ENCODE data around the gene CDKAL1.
"Not testable (repeated sequence)": the region's sequence is repeated elsewhere in the genome, so short reads cannot be mapped to it uniquely, and the experiment has no call there.

CDKAL1 gene

DNA sequence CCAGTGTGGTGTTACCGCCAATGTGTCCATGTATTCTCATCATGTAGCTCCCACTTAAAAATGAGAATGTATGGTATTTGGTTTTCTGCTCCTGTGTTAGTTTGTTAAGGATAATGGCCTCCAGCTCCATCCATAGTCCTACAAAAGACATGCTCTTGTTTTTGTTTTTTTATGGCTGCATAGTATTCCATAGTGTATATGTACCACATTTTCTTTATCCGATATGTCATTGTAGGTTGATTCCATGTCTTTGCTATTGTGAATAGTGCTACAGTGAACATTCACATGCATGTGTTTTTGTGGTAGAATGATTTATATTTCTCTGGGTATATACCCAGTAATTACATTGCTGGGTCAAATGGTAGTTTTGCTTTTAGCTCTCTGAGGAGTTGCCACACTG is 207.2 kb downstream of the CDKAL1 start:
- TF ChIP-seq SUZ12 (IDR thresholded peaks at IDR 0.05; ENCODE audit: extremely low read depth, insufficient read depth, insufficient read length): no peak
- TF ChIP-seq YY1 (IDR thresholded peaks at IDR 0.05; ENCODE audit: insufficient read depth, insufficient read length): no peak
- no peak for TF ChIP-seq ZNF274 (IDR thresholded peaks at IDR 0.05; ENCODE audit: low read depth, low read length)

DNA sequence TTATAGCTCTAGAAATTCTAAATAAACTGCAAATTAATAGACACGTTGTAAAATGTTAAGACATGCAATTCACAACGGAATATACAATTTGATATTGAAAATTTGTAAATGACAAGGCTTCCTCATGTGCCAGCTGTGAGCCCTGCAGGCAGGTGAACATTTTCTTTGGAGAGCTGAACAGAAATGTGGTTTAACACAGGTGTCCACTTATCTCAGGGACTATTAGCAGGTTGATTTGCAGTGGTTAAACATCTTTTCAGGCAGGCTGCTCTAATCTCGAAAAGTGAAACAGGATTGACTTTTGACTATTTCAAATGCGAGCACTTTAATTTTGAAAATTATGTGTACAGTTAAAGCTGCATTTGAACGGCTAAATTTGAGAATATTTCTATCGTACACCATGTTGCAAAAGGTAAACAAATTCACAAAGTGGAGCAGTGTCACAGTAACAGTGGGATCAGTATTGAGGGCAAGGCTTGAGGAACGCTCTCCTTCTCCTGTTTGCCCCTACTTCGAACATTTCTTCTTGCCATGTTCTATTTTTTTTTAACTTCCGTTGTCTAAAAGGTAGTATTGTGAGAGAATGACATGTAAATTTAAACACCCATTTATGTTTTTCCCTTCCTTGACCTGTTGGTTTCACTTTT is 210.8 kb downstream of the CDKAL1 start:
- DNase-seq (ENCODE audit: low read depth, low spot score): no peak
- no peak for TF ChIP-seq SUZ12 (IDR thresholded peaks at IDR 0.05; ENCODE audit: extremely low read depth, insufficient read depth, insufficient read length)
- no peak for TF ChIP-seq ZNF274 (IDR thresholded peaks at IDR 0.05; ENCODE audit: low read depth, low read length)
- TF ChIP-seq YY1 (IDR thresholded peaks at IDR 0.05; ENCODE audit: insufficient read depth, insufficient read length): no peak
- Histone ChIP-seq H3K36me3 (ENCODE audit: insufficient read depth, insufficient read length, low read length) (no peaks in the 10 kb centered on the region), H3K4me1 (ENCODE audit: insufficient read depth, insufficient read length) (no peaks in the 10 kb centered on the region), H3K4me3 (ENCODE audit: insufficient read length, low read depth) (no peak overlapping the region), H3K27me3 (ENCODE audit: insufficient read depth, insufficient read length) (no peaks in the 10 kb centered on the region), H3K9ac (ENCODE audit: insufficient read length, low read depth) (no peak overlapping the region), H3K9me3 (ENCODE audit: insufficient read depth, low read length) (no peaks in the 10 kb centered on the region)

More for the DNA sequence above, 207.2 kb downstream of the CDKAL1 start:
- no peaks in the 10 kb centered on the region for H3K36me3 ChIP-seq (ENCODE audit: insufficient read depth, insufficient read length, low read length)
- H3K4me3 ChIP-seq (ENCODE audit: insufficient read length, low read depth): no peak overlapping the region
- no peak overlapping the region for H3K9ac ChIP-seq (ENCODE audit: insufficient read length, low read depth)
- no peaks in the 10 kb centered on the region for H3K4me1 ChIP-seq (ENCODE audit: insufficient read depth, insufficient read length)
- H3K27me3 ChIP-seq (ENCODE audit: insufficient read depth, insufficient read length): no peaks in the 10 kb centered on the region
- no peaks in the 10 kb centered on the region for H3K9me3 ChIP-seq (ENCODE audit: insufficient read depth, low read length)
- DNase-seq (ENCODE audit: low read depth, low spot score): no peak

DNA sequence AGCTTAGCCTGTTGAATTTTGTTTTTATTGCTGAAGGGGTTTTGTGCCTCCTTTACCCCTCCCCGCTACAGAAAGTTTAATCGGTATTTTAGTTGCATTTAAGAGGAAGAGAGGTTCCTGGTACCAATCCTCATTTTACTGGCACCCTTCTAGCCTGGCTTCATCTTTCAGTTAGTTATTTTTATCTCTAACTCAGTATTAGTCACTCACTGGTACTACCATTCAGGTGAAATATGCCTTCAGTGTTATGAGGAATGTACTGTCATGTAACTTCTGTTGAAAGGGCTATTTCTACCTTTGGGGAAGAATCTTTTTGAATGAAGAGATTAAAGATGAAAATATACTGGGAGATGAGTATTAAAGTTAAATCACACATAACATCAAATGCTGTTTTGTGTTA is 211.8 kb downstream of the CDKAL1 start:
- Histone ChIP-seq H3K9me3 (ENCODE audit: insufficient read depth, low read length) (no peaks in the 10 kb centered on the region), H3K27me3 (ENCODE audit: insufficient read depth, insufficient read length) (no peaks in the 10 kb centered on the region), H3K36me3 (ENCODE audit: insufficient read depth, insufficient read length, low read length) (no peaks in the 10 kb centered on the region), H3K9ac (ENCODE audit: insufficient read length, low read depth) (no peak overlapping the region), H3K4me1 (ENCODE audit: insufficient read depth, insufficient read length) (no peaks in the 10 kb centered on the region), H3K4me3 (ENCODE audit: insufficient read length, low read depth) (no peak overlapping the region)
- no peak for DNase-seq (ENCODE audit: low read depth, low spot score)
- TF ChIP-seq ZNF274 (IDR thresholded peaks at IDR 0.05; ENCODE audit: low read depth, low read length) (no peak), YY1 (IDR thresholded peaks at IDR 0.05; ENCODE audit: insufficient read depth, insufficient read length) (no peak), SUZ12 (IDR thresholded peaks at IDR 0.05; ENCODE audit: extremely low read depth, insufficient read depth, insufficient read length) (no peak)

DNA sequence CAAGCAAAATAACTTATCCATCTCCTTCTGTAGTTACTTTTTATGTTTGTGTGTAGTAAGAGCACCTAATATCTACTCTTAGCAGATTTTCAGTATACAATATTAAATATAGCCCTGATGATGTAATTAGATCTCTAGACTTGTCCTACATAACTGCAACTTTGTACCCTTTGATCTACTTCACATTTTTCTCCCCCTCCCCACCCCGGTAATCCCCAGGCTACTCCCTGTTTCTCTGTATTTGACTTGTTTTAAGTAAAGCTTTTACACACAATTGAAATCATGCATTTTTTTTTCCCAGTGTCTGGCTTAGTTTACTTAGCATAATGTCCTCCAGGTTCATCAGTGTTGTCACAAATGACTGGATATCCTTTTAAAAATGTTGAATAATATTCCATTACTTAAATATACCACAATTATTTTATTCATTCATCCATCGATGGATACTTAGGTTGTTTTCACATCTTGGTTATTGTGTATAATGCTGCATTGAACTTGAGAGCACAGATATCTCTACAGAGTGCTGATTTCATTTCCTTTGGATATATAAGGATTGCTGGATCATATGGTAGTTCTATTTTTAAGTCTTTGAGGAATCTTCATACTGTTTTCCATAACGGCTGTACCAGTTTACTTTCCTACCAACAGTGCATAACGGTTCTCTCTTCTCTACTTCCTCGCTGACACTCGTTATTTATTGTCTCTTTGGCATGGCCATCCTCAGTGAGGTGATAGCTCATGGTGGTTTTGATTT is 212.7 kb downstream of the CDKAL1 start:
- H3K27me3 ChIP-seq (ENCODE audit: insufficient read depth, insufficient read length): no peaks in the 10 kb centered on the region
- no peaks in the 10 kb centered on the region for H3K4me1 ChIP-seq (ENCODE audit: insufficient read depth, insufficient read length)
- no peaks in the 10 kb centered on the region for H3K36me3 ChIP-seq (ENCODE audit: insufficient read depth, insufficient read length, low read length)
- no peak for TF ChIP-seq ZNF274 (IDR thresholded peaks at IDR 0.05; ENCODE audit: low read depth, low read length)
- TF ChIP-seq SUZ12 (IDR thresholded peaks at IDR 0.05; ENCODE audit: extremely low read depth, insufficient read depth, insufficient read length): no peak
- TF ChIP-seq YY1 (IDR thresholded peaks at IDR 0.05; ENCODE audit: insufficient read depth, insufficient read length): no peak
- H3K9me3 ChIP-seq (ENCODE audit: insufficient read depth, low read length): no peaks in the 10 kb centered on the region
- DNase-seq (ENCODE audit: low read depth, low spot score): no peak
- H3K4me3 ChIP-seq (ENCODE audit: insufficient read length, low read depth): no peak overlapping the region
- H3K9ac ChIP-seq (ENCODE audit: insufficient read length, low read depth): no peak overlapping the region

DNA sequence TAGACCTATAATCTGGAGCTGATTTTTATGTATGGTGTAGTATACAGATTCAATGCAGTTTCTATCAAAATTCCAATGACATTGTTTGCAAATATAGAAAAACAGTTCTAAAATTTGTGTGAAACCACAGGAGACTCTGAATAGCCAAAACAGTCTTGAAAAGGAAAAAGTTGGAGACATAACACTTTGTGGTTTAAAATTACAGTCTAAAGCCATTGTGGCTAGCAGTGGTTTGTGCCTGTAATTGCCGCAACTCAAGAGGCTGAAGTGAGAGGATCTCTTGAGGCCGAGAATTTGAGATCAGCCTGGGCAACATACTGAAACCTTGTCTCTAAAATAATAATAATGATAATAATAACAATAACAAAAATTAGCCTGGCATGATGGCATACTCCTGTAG is 213.7 kb downstream of the CDKAL1 start:
- DNase-seq (ENCODE audit: low read depth, low spot score): no peak
- no peaks in the 10 kb centered on the region for H3K4me1 ChIP-seq (ENCODE audit: insufficient read depth, insufficient read length)
- no peak for TF ChIP-seq YY1 (IDR thresholded peaks at IDR 0.05; ENCODE audit: insufficient read depth, insufficient read length)
- no peak overlapping the region for H3K9ac ChIP-seq (ENCODE audit: insufficient read length, low read depth)
- H3K27me3 ChIP-seq (ENCODE audit: insufficient read depth, insufficient read length): no peaks in the 10 kb centered on the region
- H3K9me3 ChIP-seq (ENCODE audit: insufficient read depth, low read length): no peaks in the 10 kb centered on the region
- no peak overlapping the region for H3K4me3 ChIP-seq (ENCODE audit: insufficient read length, low read depth)
- no peaks in the 10 kb centered on the region for H3K36me3 ChIP-seq (ENCODE audit: insufficient read depth, insufficient read length, low read length)

DNA sequence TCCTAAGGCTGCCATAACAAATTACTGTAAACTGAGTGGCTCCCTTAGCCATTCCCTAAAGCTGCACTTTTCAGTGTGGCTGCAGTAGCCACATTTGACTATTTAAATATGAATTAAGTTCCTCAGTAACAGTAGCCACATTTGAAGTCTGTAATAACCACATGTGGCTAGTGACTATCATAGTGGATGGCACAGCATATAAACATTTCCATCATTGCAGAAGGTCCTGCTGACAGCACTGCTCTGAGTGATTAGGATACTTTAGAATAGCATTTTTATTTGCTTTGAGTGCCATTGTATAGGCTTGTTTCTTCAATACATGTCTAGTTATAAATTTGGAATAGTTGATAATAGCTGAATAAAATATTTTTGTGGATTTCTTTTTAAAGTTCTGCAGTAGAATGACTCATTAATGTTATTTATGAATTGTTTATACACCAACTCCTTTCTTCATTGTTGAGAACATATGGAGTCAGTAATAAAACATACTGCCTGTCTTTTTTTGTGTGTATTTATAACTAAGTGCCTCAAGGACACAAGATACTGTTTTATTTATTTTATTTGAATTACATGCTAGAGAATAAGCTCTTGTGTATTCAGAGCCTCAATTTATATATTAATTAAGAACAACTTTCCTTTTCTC is 217.2 kb downstream of the CDKAL1 start:
- Histone ChIP-seq H3K27me3 (ENCODE audit: insufficient read depth, insufficient read length) (no peaks in the 10 kb centered on the region), H3K36me3 (ENCODE audit: insufficient read depth, insufficient read length, low read length) (no peaks in the 10 kb centered on the region), H3K9ac (ENCODE audit: insufficient read length, low read depth) (no peak overlapping the region), H3K9me3 (ENCODE audit: insufficient read depth, low read length) (no peaks in the 10 kb centered on the region), H3K4me3 (ENCODE audit: insufficient read length, low read depth) (no peak overlapping the region), H3K4me1 (ENCODE audit: insufficient read depth, insufficient read length) (no peaks in the 10 kb centered on the region)
- no peak for TF ChIP-seq YY1 (IDR thresholded peaks at IDR 0.05; ENCODE audit: insufficient read depth, insufficient read length)
- no peak for TF ChIP-seq ZNF274 (IDR thresholded peaks at IDR 0.05; ENCODE audit: low read depth, low read length)
- TF ChIP-seq SUZ12 (IDR thresholded peaks at IDR 0.05; ENCODE audit: extremely low read depth, insufficient read depth, insufficient read length): no peak
- DNase-seq (ENCODE audit: low read depth, low spot score): no peak

DNA sequence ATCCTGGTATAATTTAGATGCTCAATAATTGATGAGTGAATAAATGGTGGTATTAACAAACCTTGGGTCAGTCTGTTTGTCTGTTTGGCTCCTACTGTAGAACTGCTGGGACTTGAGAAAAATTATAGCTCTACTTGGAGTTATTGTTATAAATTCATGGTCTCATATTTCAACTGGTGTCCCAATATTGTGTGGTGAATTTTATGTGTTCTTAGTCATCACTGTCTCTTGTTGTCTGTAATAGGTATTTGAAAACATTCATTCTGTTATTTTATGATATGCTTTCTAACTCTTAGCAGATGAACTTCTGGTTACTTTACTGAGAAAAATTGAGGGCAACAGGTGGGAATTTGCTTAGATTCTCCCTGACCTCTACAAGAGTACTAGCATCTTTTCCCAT is 221.4 kb downstream of the CDKAL1 start:
- TF ChIP-seq ZNF274 (IDR thresholded peaks at IDR 0.05; ENCODE audit: low read depth, low read length): no peak
- no peak for TF ChIP-seq SUZ12 (IDR thresholded peaks at IDR 0.05; ENCODE audit: extremely low read depth, insufficient read depth, insufficient read length)
- no peak for TF ChIP-seq YY1 (IDR thresholded peaks at IDR 0.05; ENCODE audit: insufficient read depth, insufficient read length)
- DNase-seq (ENCODE audit: low read depth, low spot score): no peak
- no peaks in the 10 kb centered on the region for H3K4me1 ChIP-seq (ENCODE audit: insufficient read depth, insufficient read length)

DNA sequence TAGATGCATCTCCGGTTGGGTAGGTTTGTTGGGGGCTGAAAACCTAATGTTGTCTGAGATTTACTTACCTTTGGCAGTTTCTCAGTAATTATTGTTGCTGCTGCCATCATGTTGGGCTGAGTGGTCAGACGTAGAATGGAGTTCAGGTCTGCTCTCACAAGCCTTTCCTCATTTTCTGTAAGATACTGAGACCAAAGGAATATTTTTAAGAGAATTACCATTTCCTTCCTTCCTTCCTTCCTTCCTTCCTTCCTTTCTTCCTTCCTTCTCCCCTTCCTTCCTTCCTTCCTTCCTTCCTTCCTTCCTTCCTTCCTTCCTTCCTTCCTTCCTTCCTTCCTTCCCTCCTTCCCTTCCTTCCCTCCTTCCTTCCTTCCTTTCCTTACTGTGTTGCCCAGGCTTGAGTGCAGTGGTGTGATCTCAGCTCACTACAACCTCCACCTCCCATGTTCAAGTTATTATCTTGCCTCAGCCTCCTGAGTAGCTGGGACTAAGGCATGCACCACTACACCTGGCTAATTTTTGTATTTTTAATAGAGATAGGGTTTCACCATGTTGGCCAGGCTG is 222.4 kb downstream of the CDKAL1 start:
- not testable (repeated sequence) for H3K27me3 ChIP-seq (ENCODE audit: insufficient read depth, insufficient read length); DNase-seq (ENCODE audit: low read depth, low spot score); H3K36me3 ChIP-seq (ENCODE audit: insufficient read depth, insufficient read length, low read length); H3K4me3 ChIP-seq (ENCODE audit: insufficient read length, low read depth); H3K9me3 ChIP-seq (ENCODE audit: insufficient read depth, low read length); H3K9ac ChIP-seq (ENCODE audit: insufficient read length, low read depth); H3K4me1 ChIP-seq (ENCODE audit: insufficient read depth, insufficient read length)

More for the DNA sequence above, 221.4 kb downstream of the CDKAL1 start:
- Histone ChIP-seq H3K27me3 (ENCODE audit: insufficient read depth, insufficient read length) (no peaks in the 10 kb centered on the region), H3K4me3 (ENCODE audit: insufficient read length, low read depth) (no peak overlapping the region), H3K36me3 (ENCODE audit: insufficient read depth, insufficient read length, low read length) (no peaks in the 10 kb centered on the region), H3K9me3 (ENCODE audit: insufficient read depth, low read length) (no peaks in the 10 kb centered on the region), H3K9ac (ENCODE audit: insufficient read length, low read depth) (no peak overlapping the region)
